Measurements from ENCODE around the gene WDR18.

Gene WDR18

GRCh38 chr19:945401-946252 is 38.5 kb upstream of the WDR18 start:
- no peak for TF ChIP-seq CTCF (IDR thresholded peaks at IDR 0.05)

- TF ChIP-seq CTCF (IDR thresholded peaks at IDR 0.05) = no peak
Observed at GRCh38 chr19:947090-947706, 36.9 kb upstream of the WDR18 start.

- no peak for TF ChIP-seq CTCF (IDR thresholded peaks at IDR 0.05)
Observed at GRCh38 chr19:947707-948539, 36.2 kb upstream of the WDR18 start.

GRCh38 chr19:948842-949496 is 35.2 kb upstream of the WDR18 start:
- TF ChIP-seq CTCF (IDR thresholded peaks at IDR 0.05) = no peak

- TF ChIP-seq CTCF (IDR thresholded peaks at IDR 0.05) = no peak
Observed at GRCh38 chr19:950352-951066, 33.6 kb upstream of the WDR18 start.

- no peak for TF ChIP-seq CTCF (IDR thresholded peaks at IDR 0.05)
Observed at GRCh38 chr19:952049-952679, 32.0 kb upstream of the WDR18 start.

Measured in LNCAP (cell line).